ENCODE data around the gene ARSG.
"Not testable (repeated sequence)": the region's sequence is repeated elsewhere in the genome, so short reads cannot be mapped to it uniquely, and the experiment has no call there.

Gene ARSG

GRCh38 chr17:68327823-68328557 is 36.7 kb downstream of the ARSG start:
- H3K36me3 ChIP-seq = no peaks in the 10 kb centered on the region
- TF ChIP-seq CTCF (IDR thresholded peaks at IDR 0.05; ENCODE audit: low read depth, low read length) = peak; percentile 64
- peaks cover 24% of the 10 kb centered on the region for H3K9me3 ChIP-seq (ENCODE audit: severe bottlenecking)
- H3K27ac ChIP-seq = no peak overlapping the region
- no peaks in the 10 kb centered on the region for H3K27me3 ChIP-seq (ENCODE audit: insufficient read depth, low read depth, severe bottlenecking)
- H3K4me3 ChIP-seq (ENCODE audit: low read depth, low read length) = no peak overlapping the region
- no peak for DNase-seq

- Histone ChIP-seq H3K9me3 (ENCODE audit: severe bottlenecking) (peaks cover 26% of the 10 kb centered on the region), H3K27me3 (ENCODE audit: insufficient read depth, low read depth, severe bottlenecking) (no peaks in the 10 kb centered on the region), H3K27ac (no peak overlapping the region), H3K4me3 (ENCODE audit: low read depth, low read length) (no peak overlapping the region), H3K36me3 (no peaks in the 10 kb centered on the region)
- DNase-seq = no peak
- no peak for TF ChIP-seq CTCF (IDR thresholded peaks at IDR 0.05; ENCODE audit: low read depth, low read length)
These were observed 37.4 kb downstream of the ARSG start for GRCh38 chr17:68328676-68329075.

- Histone ChIP-seq H3K9me3 (ENCODE audit: severe bottlenecking) (peaks cover 26% of the 10 kb centered on the region), H3K4me3 (ENCODE audit: low read depth, low read length) (no peak overlapping the region), H3K36me3 (no peaks in the 10 kb centered on the region), H3K27ac (no peak overlapping the region), H3K27me3 (ENCODE audit: insufficient read depth, low read depth, severe bottlenecking) (no peaks in the 10 kb centered on the region)
- TF ChIP-seq CTCF (IDR thresholded peaks at IDR 0.05; ENCODE audit: low read depth, low read length) = no peak
- no peak for DNase-seq
These were observed 38.0 kb downstream of the ARSG start for GRCh38 chr17:68329331-68329730.

- H3K9me3 ChIP-seq (ENCODE audit: severe bottlenecking) = peaks cover 18% of the 10 kb centered on the region
- H3K27me3 ChIP-seq (ENCODE audit: insufficient read depth, low read depth, severe bottlenecking); H3K36me3 ChIP-seq; H3K27ac ChIP-seq; H3K4me3 ChIP-seq (ENCODE audit: low read depth, low read length): not testable (repeated sequence)
- peak; percentile 29 for DNase-seq
These were observed 40.6 kb downstream of the ARSG start for GRCh38 chr17:68331932-68332331.

GRCh38 chr17:68334393-68334792 is 43.1 kb downstream of the ARSG start:
- Histone ChIP-seq H3K4me3 (ENCODE audit: low read depth, low read length) (no peak overlapping the region), H3K9me3 (ENCODE audit: severe bottlenecking) (peaks cover 18% of the 10 kb centered on the region), H3K27me3 (ENCODE audit: insufficient read depth, low read depth, severe bottlenecking) (no peaks in the 10 kb centered on the region), H3K36me3 (no peaks in the 10 kb centered on the region), H3K27ac (no peak overlapping the region)
- no peak for TF ChIP-seq CTCF (IDR thresholded peaks at IDR 0.05; ENCODE audit: low read depth, low read length)
- DNase-seq = no peak

- no peak overlapping the region for H3K4me3 ChIP-seq (ENCODE audit: low read depth, low read length)
- no peaks in the 10 kb centered on the region for H3K27me3 ChIP-seq (ENCODE audit: insufficient read depth, low read depth, severe bottlenecking)
- no peaks in the 10 kb centered on the region for H3K9me3 ChIP-seq (ENCODE audit: severe bottlenecking)
- H3K36me3 ChIP-seq = no peaks in the 10 kb centered on the region
- H3K27ac ChIP-seq = no peak overlapping the region
- DNase-seq = no peak
- TF ChIP-seq CTCF (IDR thresholded peaks at IDR 0.05; ENCODE audit: low read depth, low read length) = no peak
These were observed 50.2 kb downstream of the ARSG start for GRCh38 chr17:68341482-68341881.
